Breast epithelium (tissue), 3 donors: ENCODE data around the gene OR4D5.

ENCODE experiments used
- CTCF ChIP-seq, 3 donors: fragments of 450-650 bp; IDR thresholded peaks; one replicate each; pipeline ENCODE4 v1.5.1; 2016 to 2017; ENCODE audit warnings: antibody characterized with exemption in 3 of 3, mild to moderate bottlenecking in 3 of 3, moderate library complexity in 3 of 3
- POLR2A ChIP-seq: fragments of 450-650 bp; IDR thresholded peaks from one replicate; pipeline ENCODE4 v1.6.1; 2016; ENCODE audit warnings: antibody characterized with exemption, mild to moderate bottlenecking, moderate library complexity
- POLR2AphosphoS5 ChIP-seq, 3 donors: sonication (generic); formaldehyde crosslinking; IDR thresholded peaks; one replicate each; pipeline ENCODE4 v1.6.1; 2017; ENCODE audit warnings: antibody characterized with exemption in 3 of 3

- TF ChIP-seq CTCF (IDR thresholded peaks at IDR 0.05) = no peak
- no peak for TF ChIP-seq POLR2AphosphoS5 (IDR thresholded peaks at IDR 0.05)
- no peak for TF ChIP-seq POLR2A
Measured at GRCh38 chr11:123973816-123974215, 34.4 kb downstream of the OR4D5 start.
